ENCODE data around the gene ZCCHC14.
"Not testable (repeated sequence)": the region's sequence is repeated elsewhere in the genome, so short reads cannot be mapped to it uniquely, and the experiment has no call there.

Gene ZCCHC14

DNA sequence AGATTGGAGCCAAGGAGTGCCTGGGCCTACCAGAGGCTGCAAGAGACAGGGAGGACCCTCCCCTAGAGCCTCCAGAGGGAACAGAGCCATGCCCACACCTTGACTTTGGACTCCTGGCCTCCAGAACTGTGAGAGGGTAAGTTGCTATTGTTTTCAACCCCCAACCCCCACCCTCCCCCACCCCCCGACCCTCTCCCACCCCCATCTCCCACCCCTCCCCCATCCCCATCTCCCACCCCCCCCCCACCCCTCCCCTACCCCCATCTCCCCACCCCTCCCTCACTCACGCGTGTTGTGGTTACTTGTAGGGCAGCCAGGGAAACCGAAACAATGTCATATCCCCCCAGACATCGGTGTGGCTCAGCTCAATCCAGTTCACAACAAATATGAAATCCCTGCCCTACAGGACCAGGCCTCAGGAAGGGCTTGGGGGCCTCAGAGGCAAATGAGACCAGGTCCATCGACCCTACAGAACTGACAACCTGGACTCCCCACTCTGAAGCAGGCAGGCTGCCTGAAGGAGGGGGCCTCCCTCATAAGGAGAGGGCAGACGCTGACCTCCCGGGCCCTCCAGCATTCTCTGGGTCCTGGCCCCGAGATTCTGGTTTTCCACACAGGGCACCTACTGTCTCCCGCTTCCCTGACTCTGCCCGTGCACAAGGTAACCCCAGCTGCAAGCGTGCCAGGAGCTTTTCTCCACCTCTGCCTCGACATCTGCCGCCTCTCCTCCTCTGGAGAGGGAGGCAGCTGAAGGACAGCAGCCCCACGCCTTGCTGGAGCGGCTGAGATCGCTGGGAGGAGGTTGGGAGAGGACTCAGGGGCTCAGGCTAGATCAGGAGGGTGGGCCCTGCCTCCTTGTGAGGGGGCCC is 3.0 kb upstream of the ZCCHC14 start:
- DNase-seq = no peak

DNA sequence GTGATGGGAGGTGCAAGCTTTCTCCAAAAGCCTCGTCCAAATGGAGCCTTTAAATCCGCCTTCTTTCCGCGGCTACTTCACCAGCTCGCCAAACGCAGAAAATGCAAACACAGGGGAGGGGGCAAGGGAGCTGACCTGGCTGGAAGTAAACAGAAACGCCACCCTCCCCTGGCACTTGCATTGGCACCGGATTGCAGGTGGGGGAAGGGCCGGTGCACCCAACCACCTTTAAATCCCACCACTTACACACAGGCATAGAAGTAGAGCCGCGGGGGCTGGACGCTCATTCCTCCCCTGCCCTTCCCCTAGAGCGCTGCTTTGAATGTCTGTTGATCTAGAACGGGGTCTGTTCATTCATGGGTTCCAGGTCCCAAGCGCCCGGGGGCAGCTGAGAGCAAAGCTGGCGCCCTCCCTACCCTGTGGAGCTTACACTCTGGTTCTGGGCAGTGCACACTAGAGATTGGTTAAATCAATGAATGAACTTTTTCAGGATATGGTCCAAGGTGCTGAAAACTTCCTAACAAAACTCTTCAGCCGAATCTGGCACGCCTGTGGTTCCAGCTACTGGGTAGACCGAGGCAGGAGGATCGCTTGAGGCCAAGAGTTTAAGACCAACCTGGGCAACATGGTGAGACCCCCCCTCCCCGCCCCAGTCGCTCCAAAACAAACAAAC is 920 bp upstream of the ZCCHC14 start:
- DNase-seq = no peak

DNA sequence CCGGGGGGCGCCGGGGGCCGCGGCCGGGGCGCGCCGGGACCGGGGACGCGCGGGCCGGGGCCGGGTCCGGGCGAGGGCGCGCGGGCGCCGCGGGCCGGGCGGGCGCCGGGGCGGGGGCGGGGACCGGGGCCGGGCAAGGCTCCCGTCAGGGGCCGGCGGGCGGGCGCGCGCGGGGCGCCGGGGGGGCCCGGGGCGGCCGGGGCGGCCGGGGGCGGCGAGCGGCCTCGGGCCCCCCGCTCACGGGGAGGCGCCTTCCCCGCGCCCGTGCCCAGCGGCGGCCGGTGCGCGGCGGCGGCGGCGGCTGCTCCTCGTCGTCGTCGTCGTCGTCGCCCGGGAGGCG is 563 bp downstream of the ZCCHC14 start:
- no peak for DNase-seq

DNA sequence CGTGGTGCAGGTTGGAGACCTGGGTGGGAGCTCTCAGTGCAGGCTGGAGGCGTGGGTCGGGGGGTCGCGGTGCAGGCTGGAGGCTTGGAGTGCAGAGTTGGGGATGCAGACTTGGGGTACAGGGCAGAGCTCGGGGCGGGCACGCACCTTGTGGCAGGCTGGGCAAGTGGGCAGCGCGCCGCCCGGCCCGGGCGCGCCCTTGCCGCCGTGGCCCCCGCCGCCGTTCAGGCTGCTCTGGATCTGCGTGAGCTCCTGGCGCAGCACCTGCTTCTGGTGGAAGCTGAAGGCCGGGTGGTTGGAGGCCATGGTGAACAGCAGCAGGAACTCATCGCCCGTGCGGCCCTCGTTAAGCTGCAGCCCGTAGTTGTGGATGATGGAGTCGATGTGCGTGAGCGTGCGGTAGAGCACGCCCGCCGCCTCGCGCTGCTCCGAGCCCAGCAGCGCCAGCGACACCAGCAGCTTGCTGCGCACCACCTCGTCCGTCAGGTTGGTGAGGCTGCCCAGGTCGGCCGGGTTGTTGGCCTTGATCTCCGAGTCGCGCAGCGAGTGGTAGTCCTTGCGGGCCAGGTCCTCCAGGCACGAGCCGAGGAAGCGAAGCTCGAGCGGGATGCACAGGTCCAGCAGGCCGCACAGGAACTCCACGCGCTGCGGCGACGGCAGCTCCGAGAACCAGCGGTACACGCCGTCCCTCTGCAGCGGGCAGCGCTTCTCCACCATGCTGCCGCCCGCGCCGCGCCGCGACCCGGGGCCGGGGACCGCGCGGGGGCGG is 1.1 kb downstream of the ZCCHC14 start:
- DNase-seq = peak; percentile 39

DNA sequence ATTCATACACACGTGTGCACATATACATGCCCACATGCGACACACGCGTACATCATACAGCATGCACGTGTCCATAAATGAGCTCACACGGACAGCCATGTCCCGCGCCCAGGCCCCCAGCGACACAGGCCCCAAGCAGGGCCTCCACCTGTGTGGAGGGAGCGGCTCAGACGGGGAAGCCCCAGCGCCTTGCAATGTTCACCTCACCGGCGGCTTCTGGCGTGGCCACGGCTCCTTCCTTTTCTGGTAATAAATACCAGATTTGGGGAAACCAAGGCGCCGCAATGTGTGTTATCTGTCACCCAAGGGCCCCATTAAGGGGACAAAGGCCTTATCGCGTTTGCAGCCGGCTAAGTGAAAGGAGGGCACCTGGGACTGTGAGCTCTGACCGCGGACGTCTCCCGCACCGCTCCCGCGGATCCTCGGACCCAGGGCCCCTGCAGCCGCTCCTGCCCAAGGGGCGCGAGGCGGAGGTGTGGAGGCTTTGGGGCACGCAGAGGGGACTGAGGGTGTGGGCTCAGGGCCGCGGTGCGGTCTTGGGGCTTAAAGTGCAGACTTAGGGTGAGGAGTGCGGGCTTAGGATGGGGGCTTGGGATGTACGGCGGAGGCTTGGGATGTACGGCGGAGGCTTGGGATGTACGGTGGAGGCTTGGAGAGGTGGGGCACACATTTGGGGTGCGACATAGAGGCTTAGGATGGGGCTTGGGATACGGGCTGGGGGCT is 1.9 kb downstream of the ZCCHC14 start:
- DNase-seq = peak; percentile 71

DNA sequence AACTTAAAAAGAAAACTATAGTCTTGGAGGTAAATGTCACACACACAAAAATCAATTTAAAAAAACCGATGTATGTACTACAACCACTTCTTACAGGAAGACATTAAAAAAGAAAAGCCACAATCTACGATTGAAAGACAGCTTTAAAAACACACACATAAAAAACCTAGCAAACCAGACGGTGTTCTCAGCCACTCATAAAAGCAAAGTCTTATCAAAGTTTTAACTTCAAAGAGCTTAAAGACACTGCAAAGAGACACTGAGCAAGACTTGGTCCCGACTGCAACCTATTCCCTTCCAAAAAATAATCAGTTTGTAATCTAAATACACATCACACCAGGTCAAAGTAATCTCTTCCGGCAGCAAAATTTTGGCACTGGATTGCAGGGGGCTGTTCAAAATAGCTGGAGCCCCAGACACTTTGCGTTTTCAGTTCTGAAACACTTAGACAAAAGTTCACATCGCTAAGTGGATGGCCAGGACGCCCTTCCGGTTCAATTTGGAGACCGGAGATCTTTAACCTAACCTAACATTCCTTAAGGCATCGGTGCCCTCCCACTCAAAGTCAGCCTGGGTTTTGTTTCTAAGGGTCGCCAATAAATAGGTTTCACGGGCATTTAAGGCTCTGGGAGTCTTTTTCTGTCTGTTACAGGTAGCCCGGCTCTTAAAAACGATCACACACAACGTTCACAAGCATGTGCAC is 2.6 kb downstream of the ZCCHC14 start:
- peak; percentile 38 for DNase-seq

DNA sequence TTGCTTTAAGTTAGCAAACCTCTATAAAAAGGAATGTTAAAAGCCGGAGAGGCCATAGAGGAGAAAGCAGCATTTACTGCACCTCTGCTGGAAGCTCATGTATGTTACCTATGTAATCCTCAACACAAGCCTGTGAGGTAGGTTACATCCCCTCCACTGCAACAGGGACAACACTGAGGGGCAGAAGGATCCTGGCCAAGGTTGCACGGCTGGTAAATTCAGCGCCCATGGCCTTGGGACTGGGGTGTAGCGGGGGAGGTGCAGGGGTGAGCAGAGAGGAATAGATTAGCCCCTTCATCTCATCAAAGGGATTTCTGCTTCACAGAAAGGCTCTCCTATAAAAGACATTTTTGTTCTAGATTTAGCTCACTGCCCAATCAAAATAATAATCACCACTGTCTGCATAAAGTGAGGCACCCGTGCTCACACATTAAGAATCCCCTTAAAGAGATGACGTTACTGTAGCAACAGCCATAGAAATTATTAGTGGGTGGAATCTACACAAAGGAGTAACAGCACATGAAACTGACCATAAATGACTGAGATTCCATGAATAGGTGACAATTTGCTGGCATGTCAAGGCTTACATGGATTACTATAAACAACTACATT is 3.3 kb downstream of the ZCCHC14 start:
- DNase-seq = no peak

DNA sequence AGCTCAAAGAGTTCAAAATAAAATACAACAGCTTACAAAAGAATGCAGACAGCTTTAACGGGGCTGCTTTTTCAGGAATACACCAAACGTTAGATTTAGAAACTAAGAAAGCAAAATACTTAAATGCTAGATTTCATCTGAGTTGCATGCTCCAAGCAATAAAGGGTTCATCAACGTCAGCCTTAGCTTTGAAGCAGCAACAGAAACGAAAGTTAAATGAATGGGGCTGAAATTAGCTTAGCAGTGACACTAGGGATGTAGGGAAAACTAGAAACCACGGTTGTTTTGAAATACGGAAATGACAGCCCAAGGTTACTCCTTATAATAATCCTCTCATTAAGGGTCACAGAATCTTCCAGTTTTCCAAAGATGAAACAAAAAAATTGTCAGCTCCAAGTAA is 3.9 kb downstream of the ZCCHC14 start:
- not testable (repeated sequence) for DNase-seq

DNA sequence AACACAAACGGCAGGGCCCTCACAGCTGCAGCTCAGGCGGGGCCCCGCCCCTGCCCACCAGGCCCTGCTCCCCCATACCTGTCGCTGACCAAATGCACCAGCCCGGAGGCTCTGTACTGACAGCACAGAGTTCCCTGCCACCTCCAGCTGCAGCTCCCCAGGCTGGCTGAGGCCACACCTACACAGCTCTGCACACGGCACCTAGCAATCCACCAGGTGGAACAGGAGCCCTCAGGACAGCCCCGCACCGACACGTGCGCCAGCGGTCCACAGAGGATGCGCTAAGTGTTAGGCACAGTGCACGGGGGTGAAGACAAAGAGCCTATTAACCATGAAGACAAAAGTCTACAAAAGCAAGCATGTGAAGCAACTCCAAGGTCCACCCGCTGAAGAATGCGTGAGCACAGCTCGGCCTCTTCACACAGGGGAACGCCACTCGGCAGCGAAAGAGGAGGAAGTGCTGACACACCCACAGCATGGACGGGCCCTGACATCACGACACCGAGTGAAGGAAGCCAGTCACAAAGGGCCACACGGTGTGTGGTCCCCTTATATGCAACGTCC is 5.4 kb downstream of the ZCCHC14 start:
- DNase-seq = peak; percentile 19

DNA sequence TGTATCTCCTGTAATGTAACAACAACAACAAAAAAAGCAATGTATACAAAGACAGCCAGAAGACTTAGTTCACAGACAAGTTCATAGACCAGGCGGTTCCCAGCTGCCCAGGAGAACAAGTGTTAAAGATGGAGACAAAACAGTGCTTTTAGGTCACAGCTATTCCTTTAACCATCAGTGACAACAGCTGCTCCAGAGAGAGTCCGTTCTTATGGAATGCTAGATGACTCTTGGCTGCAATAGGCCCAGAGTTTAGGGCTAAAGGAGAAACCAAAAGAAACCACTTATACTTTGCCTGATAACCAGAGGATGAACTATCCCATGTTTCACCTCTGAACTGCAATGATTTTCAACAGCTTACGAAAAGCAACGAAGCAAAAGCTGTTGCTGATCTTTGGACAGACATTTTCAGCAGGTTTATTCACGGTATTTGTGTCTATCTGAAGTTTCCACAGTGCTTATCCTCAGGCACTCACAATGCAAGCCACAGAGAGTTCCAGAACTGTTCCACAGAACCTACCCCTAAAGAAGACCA is 6.0 kb downstream of the ZCCHC14 start:
- no peak for DNase-seq

DNA sequence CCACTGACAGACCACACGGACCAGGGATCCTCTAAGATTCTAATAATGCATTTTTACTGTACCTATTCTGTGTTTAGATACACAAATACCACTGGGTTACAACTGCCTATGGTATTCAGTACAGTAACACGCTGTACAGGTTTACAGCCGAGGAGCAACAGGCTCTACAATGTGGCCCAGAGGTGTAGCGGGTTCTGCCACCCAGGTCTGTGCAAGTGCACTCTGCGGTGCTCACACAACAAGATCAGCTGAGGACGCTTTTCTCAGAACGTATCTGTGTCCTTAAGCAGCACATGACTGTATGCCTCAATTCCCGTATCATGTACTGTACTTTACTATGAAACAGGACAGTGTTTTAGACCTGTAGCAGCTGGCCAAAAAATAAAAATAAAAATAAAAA is 6.5 kb downstream of the ZCCHC14 start:
- DNase-seq = no peak

DNA sequence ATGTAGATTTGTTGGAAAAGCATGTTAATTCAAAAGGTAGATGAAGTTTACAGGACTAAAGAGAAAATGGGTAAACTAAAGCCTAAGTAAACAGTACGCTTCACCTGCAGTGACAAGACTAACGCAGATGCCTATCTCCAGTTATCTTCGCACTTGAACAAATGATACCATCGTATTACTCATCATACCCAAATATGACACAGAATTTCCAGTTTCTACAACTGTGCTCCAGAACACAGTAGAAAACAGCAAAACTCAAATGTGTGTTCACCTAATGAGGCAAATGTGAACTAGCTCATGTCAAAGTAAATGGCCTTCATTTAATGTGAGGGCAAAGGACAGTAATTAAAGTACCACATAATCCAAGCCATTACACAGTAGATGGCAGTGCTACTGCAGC is 7.0 kb downstream of the ZCCHC14 start:
- not testable (repeated sequence) for DNase-seq

DNA sequence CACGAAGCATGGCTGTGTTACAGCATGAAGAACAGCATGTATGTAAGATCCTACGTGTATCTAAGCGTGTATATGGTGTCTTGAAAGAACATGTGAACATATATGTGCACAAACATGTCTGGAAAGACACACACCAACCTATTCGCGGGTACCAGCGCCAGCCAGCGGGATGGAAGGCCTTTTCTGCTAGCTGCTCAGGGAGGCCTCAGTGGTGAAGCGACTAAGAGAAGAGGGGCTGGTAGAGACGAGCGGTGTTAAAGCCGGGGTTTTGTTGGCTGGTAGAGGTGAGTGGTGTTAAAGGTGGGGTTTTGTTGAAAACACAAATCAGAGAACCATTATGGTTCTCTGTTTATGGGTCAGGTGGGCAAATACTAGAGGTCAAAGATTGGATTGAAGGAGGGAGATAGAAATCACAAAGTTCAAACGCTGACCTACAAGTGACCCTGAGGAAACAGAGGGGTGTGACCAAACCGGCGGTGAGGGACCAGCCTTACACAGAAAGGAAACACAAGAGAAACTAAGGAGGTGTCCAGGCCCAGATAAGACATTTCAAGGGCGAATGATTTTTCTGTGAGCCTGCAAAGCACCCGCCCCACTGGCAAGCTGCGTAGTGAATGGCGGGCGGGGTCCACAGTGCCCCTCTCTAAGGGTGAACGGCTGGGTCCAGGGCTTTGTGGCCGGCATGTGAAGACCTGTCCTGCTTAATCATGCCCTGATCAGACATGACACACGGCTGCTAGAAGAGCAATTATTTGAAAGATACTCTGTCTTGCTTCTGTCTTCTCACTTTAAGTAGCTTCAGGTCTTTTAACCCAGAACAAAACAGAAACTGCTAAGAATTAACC is 8.1 kb downstream of the ZCCHC14 start:
- no peak for DNase-seq

DNA sequence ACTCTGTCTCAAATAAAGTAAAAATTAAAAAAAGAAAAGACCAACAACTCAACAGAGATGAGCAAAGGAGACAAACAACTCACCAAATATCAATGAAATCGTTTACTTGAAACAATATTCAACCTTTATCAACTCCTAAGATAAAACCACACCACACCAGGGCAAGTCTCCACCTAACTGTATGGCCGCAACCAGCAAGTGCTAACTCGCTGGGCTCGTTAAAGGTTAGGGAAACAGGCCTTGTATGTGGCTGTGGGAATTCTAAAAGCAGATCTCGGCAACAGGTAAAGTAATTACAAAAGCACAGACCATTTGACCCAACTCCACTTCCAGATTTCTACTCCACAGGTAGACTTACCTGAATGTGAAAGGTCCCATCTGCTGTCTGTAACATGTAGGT is 9.3 kb downstream of the ZCCHC14 start:
- no peak for DNase-seq

DNA sequence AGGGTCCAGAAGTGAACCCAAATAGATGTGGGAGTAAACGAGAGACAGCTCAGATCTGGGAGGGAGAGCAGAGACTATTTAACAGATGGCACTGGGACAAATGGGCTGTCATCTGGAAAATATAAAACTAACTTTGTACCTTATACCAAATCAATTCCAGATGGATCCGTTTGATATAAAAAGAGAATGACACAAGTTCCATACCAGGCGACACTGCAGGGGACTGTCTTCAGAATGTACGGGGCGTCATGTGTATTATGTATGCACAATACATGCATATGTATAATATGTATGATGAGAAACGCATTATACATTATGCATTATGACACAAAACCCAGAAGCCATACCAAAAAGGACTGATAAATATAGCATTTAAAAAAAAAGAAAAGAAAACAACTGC is 10.2 kb downstream of the ZCCHC14 start:
- DNase-seq = not testable (repeated sequence)

DNA sequence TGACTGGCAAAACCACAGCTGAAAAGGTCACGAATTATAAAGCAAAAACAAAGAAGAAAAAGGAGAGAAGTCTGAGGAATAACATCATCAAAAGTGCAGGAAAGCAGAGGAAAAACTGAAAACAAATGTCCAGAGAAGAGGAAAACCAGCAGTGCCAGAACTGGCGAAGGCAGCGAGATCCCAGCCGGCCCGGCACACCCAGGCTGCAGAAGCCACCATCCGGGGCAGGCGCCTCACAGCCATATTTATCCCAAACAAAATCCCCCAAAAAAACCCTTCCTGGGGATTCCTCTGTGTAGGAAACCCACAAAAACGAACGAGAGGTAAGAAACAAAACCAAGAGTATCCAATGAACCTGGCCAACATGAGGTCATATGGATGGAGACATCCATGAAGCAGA is 10.6 kb downstream of the ZCCHC14 start:
- no peak for DNase-seq

DNA sequence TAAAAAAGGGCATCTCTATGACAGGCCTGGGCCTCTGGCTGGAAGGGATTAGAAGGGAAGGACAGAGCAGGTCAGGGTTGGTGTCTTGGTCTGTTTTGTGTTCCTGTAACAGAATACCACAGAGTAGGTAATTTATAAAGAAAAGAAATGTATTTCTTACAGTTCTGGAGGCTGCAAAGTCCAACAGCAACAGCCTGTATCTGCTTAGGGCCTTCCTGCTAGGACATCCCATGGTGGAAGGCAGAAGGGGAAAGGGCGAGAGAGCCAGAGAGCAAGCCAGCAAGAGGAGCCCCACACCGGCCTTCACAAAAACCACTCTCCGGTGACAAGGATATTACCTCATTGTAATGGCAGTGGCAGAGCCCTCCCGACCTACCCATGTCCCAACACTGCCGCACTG is 11.1 kb downstream of the ZCCHC14 start:
- not testable (repeated sequence) for DNase-seq

DNA sequence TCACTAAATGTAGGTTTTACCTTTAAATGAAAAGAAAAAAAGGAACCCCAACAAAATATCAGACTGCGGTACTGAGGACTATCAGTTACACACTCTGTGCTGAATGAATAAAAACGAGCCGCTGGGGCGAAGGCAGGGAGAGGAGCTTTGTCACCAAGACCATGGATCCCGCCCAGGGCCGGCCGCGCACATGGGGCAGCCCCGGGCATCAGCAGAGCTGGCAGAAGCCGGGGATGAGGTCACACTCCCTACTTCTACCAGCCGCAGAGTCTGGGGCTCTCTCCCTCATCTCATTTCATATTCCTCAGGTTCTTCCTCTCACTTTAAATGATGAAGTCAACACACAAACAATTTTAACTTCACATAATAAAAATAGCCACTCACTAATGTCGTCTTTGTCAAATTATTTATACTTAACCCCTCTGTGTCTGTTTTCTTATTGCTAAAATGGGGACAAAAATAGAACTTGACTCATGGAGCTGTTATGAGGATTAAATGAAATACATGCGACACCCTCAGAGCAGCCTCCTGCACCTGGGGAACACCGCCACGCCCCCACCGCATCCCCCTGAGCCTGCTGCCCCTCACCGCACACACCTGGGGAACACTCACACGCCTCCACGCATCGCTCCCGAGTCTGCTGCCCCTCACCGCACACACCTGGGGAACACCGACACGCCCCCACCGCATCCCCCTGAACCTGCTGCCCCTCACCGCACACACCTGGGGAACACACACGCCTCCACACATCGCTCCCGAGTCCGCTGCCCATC is 15.4 kb downstream of the ZCCHC14 start:
- not testable (repeated sequence) for DNase-seq

DNA sequence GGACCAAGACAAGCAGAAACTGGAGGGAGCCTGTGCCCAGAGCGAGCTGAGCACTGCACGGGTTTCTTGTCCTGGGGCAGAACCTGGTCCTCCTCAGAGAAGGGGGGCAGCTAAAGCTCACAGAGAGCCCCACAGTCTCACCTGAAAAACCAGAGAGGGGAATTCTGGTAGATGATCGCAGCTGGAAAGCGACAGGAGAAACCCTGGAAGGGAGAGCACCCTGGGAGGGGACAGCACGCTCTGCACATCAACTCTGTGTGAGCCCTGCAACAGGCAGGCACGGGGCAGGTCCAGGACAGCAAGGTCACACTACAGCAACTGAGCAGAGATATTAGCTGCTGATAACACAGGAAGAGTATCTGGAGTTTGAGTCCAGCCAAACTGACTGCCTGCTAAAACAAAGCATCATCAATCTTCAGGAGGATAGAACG is 18.2 kb downstream of the ZCCHC14 start:
- DNase-seq = no peak
